ENCODE results near the gene SUCNR1. TPM values are rescaled to one million over a fixed set of nuclear protein-coding genes. Genes with fewer than 3 reads are reported as not detected.

Gene SUCNR1, protein sequence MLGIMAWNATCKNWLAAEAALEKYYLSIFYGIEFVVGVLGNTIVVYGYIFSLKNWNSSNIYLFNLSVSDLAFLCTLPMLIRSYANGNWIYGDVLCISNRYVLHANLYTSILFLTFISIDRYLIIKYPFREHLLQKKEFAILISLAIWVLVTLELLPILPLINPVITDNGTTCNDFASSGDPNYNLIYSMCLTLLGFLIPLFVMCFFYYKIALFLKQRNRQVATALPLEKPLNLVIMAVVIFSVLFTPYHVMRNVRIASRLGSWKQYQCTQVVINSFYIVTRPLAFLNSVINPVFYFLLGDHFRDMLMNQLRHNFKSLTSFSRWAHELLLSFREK
- not detected for polyA plus RNA-seq (2013, experiment 1 of 4)
- polyA plus RNA-seq (2013, experiment 2 of 4), result 0.23 TPM
- polyA plus RNA-seq (2013, experiment 3 of 4), result 0.37 TPM
- 0.45 TPM for polyA plus RNA-seq (2013, experiment 4 of 4)

DNA sequence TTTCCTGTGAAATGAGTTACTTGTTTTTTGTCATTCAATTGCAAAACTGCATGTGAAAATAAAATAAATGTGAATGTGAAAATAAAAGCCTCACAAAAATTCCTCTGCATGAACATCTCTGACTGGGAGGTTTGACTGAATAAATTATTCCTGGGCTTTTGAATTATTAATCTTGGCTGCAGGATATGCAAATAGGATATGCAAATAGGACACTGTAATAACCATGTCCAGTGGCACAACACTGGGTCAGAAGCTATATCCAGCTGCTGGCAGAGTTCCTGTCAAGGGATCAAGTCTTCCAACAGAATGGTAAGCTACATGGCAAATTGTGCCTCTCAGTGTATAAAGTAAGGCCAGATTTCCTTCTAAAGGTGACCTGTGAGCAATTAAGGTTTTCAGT is at the start of gene SUCNR1:
SUCNR1 (plus strand) TSS at position 246 of the 400 bp plus-strand sequence. CDS start 6,250 bp downstream, outside the sequence.
- no peak within 1 kb of the TSS for H3K27ac ChIP-seq (ENCODE audit: insufficient read depth, low read depth, low read length, poor library complexity, severe bottlenecking)
- H3K4me3 ChIP-seq (ENCODE audit: insufficient read depth, low read depth, low read length), result no peak within 1 kb of the TSS

DNA sequence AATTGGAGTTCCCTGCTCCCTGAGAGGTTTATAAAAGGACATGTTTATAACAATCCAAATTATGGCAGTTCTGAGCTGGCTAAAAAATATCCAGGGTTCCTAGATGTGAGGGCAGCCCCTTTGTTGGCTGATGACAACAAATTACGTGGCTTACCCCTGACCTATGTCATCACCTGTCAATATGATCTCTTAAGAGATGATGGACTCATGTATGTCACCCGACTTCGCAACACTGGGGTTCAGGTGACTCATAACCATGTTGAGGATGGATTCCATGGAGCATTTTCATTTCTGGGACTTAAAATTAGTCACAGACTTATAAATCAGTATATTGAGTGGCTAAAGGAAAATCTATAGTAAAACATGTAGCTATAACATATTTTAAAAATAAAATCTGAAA is 45.6 kb upstream of the SUCNR1 start:
- WGBS, 2 experiments, result 92 to 97% methylated on average over 3 of the region's 3 CpGs
- Histone ChIP-seq H3K27ac (ENCODE audit: insufficient read depth, low read depth, low read length, poor library complexity, severe bottlenecking) (no peak overlapping the region), H3K4me1 (ENCODE audit: control insufficient read depth, insufficient read depth, low read length) (no peaks in the 10 kb centered on the region)

More for the DNA sequence above, at the start of gene SUCNR1:
- no peaks in the 10 kb centered on the region for H3K4me1 ChIP-seq (ENCODE audit: control insufficient read depth, insufficient read depth, low read length)
- H3K9me3 ChIP-seq (ENCODE audit: control insufficient read depth, low read length), result no peaks in the 10 kb centered on the region
- H3K27me3 ChIP-seq (ENCODE audit: control insufficient read depth, insufficient read depth, low read length, poor library complexity, severe bottlenecking), result no peaks in the 10 kb centered on the region
- H3K36me3 ChIP-seq (ENCODE audit: control insufficient read depth, insufficient read depth, low read length), result no peaks in the 10 kb centered on the region

DNA sequence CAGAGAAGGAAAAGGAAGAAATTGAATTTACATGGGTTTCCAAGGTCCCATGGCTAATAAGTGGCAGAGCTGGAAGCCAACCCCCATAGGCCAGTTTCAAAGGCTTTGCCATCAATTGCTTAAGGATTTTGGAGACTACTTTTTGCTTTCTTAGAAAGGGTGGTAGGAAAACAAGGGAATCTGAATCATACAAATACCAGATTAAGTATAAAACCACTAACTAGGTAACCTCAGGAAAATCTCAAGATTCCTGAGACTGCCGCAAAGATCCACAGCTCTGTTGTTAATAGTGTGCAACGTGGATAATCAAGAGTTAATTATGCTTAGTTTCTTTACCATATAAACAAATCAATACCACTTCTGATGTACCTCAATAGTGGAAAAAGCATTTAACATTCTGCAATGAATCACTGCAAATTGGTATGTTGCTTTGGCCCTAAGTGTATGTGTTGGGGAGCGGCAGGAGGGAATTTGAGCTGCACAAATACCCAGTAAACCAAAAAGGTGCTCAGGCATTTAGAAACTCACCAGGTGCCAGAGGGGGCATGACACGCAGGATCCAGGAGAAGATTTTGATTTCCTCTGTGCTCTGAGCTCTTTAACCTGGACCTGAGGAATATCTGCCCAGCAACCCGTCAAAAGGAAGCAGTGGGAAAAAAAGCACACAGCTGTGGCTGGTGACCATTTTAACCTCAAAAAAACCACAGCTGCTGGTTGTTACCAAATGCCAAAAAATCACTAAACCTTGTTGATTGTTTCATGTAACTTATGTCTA is 37.5 kb upstream of the SUCNR1 start:
- H3K4me3 ChIP-seq (ENCODE audit: insufficient read depth, low read depth, low read length), result no peak overlapping the region
- 71 to 81% methylated on average over 3 to 5 of the region's 5 CpGs for WGBS, 2 experiments
- H3K27me3 ChIP-seq (ENCODE audit: control insufficient read depth, insufficient read depth, low read length, poor library complexity, severe bottlenecking), result no peaks in the 10 kb centered on the region
- no peaks in the 10 kb centered on the region for H3K9me3 ChIP-seq (ENCODE audit: control insufficient read depth, low read length)
- no peak overlapping the region for H3K27ac ChIP-seq (ENCODE audit: insufficient read depth, low read depth, low read length, poor library complexity, severe bottlenecking)
- no peaks in the 10 kb centered on the region for H3K36me3 ChIP-seq (ENCODE audit: control insufficient read depth, insufficient read depth, low read length)
- H3K4me1 ChIP-seq (ENCODE audit: control insufficient read depth, insufficient read depth, low read length), result peaks cover 8% of the 10 kb centered on the region

More for the DNA sequence above, 45.6 kb upstream of the SUCNR1 start:
- Histone ChIP-seq H3K36me3 (ENCODE audit: control insufficient read depth, insufficient read depth, low read length) (no peaks in the 10 kb centered on the region), H3K9me3 (ENCODE audit: control insufficient read depth, low read length) (no peaks in the 10 kb centered on the region), H3K4me3 (ENCODE audit: insufficient read depth, low read depth, low read length) (no peak overlapping the region), H3K27me3 (ENCODE audit: control insufficient read depth, insufficient read depth, low read length, poor library complexity, severe bottlenecking) (no peaks in the 10 kb centered on the region)

DNA sequence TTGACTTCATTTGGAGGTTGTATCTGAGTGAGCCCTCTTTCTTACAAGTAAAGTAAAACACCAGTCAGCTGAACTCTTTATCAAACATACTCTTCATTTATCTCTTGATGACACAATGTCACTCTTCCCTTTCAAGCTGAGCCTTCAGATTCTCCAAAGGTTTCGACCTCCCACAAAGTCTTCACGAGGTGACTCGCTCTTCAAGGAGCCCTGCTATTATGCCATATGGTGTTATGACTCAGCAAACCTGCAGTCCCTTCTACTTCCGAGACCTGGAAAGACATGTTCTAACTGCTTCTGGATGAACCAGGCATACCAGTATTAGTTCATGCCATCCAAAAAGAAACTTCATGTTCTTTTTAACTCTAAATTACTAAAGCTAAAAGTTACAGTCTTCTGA is 36.4 kb upstream of the SUCNR1 start:
- no peak overlapping the region for H3K27ac ChIP-seq (ENCODE audit: insufficient read depth, low read depth, low read length, poor library complexity, severe bottlenecking)
- WGBS, 2 experiments, result 45 to 48% methylated on average over 4 of the region's 4 CpGs

DNA sequence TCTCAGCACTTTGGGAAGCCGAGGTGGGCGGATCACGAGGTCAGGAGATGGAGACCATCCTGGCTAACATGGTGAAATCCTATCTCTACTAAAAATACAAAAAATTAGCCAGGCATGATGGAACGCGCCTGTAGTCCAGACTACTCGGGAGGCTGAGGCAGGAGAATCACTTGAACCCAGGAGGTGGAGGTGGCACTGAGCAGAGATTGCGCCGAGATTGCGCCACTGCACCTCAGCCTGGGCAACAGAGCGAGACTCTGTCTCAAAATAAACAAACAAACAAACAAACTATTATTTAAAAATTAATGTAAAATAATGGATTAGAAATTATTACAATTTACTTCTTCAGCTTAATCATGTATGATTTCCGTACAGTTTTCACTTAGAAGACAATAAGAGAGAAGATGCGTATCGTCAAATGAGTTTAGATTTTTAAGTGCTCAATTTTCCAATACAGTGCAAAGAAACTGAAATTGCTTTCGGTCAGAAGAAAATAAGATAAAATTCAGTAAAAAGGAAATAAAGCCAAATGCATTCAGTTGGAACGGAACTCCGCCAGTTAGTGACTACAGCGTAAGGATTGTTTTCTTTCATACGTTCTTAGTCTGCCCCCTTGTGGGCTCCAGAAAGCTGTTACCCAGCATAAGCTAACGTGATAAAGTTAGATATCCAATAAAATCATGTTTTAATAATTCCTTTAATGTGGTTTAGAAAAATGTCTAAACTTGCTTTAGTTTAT is 34.7 kb upstream of the SUCNR1 start:
- Histone ChIP-seq H3K27ac (ENCODE audit: insufficient read depth, low read depth, low read length, poor library complexity, severe bottlenecking) (no peak overlapping the region), H3K9me3 (ENCODE audit: control insufficient read depth, low read length) (no peaks in the 10 kb centered on the region), H3K27me3 (ENCODE audit: control insufficient read depth, insufficient read depth, low read length, poor library complexity, severe bottlenecking) (no peaks in the 10 kb centered on the region), H3K4me1 (ENCODE audit: control insufficient read depth, insufficient read depth, low read length) (peaks cover 8% of the 10 kb centered on the region), H3K4me3 (ENCODE audit: insufficient read depth, low read depth, low read length) (no peak overlapping the region), H3K36me3 (ENCODE audit: control insufficient read depth, insufficient read depth, low read length) (no peaks in the 10 kb centered on the region)
- WGBS, 2 experiments, result 62 to 64% methylated on average over 16 to 18 of the region's 19 CpGs

More for the DNA sequence above, 36.4 kb upstream of the SUCNR1 start:
- H3K36me3 ChIP-seq (ENCODE audit: control insufficient read depth, insufficient read depth, low read length), result no peaks in the 10 kb centered on the region
- H3K4me1 ChIP-seq (ENCODE audit: control insufficient read depth, insufficient read depth, low read length), result peaks cover 8% of the 10 kb centered on the region
- no peaks in the 10 kb centered on the region for H3K27me3 ChIP-seq (ENCODE audit: control insufficient read depth, insufficient read depth, low read length, poor library complexity, severe bottlenecking)
- H3K9me3 ChIP-seq (ENCODE audit: control insufficient read depth, low read length), result no peaks in the 10 kb centered on the region
- no peak overlapping the region for H3K4me3 ChIP-seq (ENCODE audit: insufficient read depth, low read depth, low read length)

DNA sequence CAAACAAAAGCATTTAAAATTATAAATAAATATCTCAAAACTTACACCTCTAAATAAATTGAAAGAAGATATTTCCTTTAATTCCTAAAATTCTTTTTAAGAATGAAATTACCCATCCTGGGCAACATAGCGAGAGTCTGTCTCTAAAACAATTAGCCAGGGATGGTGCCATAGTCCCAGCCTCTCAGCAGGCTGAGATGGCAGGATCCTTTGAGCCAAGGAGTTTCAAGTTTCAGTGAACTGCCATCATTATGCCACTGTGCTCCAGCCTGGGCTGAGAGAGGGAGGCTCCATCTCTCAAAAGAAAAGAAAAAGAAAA is 34.2 kb upstream of the SUCNR1 start:
- Histone ChIP-seq H3K27me3 (ENCODE audit: control insufficient read depth, insufficient read depth, low read length, poor library complexity, severe bottlenecking) (no peaks in the 10 kb centered on the region), H3K36me3 (ENCODE audit: control insufficient read depth, insufficient read depth, low read length) (no peaks in the 10 kb centered on the region), H3K9me3 (ENCODE audit: control insufficient read depth, low read length) (no peaks in the 10 kb centered on the region), H3K27ac (ENCODE audit: insufficient read depth, low read depth, low read length, poor library complexity, severe bottlenecking) (no peak overlapping the region), H3K4me1 (ENCODE audit: control insufficient read depth, insufficient read depth, low read length) (peaks cover 8% of the 10 kb centered on the region), H3K4me3 (ENCODE audit: insufficient read depth, low read depth, low read length) (no peak overlapping the region)
- WGBS, 2 experiments, result 57 to 81% methylated on average over 1 of the region's 1 CpG

DNA sequence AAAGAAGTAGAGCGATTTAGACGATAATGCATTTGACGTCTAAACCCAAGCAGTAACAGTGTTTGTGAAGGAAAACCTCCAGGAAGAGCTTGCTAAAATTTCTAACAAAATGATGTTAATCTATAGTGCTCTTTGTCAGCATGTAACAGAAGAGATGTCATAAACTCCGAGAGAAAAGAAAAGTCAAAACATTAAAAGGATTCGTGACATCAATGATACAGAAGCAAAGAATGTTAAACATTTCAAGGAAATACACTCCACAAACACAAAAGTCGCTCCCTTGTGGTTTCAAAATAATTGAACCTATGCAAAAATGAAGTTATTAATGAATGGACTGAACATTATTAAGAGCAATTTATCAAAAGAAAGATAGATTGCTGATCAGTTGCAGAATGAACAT is 31.6 kb upstream of the SUCNR1 start:
- Histone ChIP-seq H3K27ac (ENCODE audit: insufficient read depth, low read depth, low read length, poor library complexity, severe bottlenecking) (no peak overlapping the region), H3K4me1 (ENCODE audit: control insufficient read depth, insufficient read depth, low read length) (peaks cover 5% of the 10 kb centered on the region), H3K36me3 (ENCODE audit: control insufficient read depth, insufficient read depth, low read length) (no peaks in the 10 kb centered on the region), H3K4me3 (ENCODE audit: insufficient read depth, low read depth, low read length) (no peak overlapping the region), H3K27me3 (ENCODE audit: control insufficient read depth, insufficient read depth, low read length, poor library complexity, severe bottlenecking) (no peaks in the 10 kb centered on the region), H3K9me3 (ENCODE audit: control insufficient read depth, low read length) (no peaks in the 10 kb centered on the region)
- 92 to 96% methylated on average over 4 to 6 of the region's 6 CpGs for WGBS, 2 experiments

DNA sequence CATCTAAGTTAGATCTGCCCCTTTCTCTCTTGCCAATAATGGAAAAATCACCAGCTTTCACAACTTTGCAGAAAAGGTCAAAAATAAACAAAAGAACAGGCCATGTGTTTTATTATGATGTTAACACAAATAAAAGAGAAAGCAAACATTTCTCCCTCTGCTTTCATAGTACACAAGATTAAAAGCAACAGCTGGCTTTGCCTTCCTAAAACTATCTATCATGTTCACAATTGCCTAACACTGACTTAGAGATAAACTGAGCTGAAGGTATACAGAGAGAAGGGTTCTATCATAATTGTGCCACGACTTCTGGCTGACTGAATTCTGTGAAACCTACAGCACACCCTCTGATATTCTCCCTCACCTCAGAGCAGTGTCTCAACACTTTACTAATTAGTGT is 30.2 kb upstream of the SUCNR1 start:
- H3K9me3 ChIP-seq (ENCODE audit: control insufficient read depth, low read length), result no peaks in the 10 kb centered on the region
- H3K27ac ChIP-seq (ENCODE audit: insufficient read depth, low read depth, low read length, poor library complexity, severe bottlenecking), result no peak overlapping the region
- H3K36me3 ChIP-seq (ENCODE audit: control insufficient read depth, insufficient read depth, low read length), result no peaks in the 10 kb centered on the region
- H3K27me3 ChIP-seq (ENCODE audit: control insufficient read depth, insufficient read depth, low read length, poor library complexity, severe bottlenecking), result no peaks in the 10 kb centered on the region
- no peak overlapping the region for H3K4me3 ChIP-seq (ENCODE audit: insufficient read depth, low read depth, low read length)
- WGBS, 2 experiments, result 63 to 82% methylated on average over 1 of the region's 1 CpG
- no peaks in the 10 kb centered on the region for H3K4me1 ChIP-seq (ENCODE audit: control insufficient read depth, insufficient read depth, low read length)

DNA sequence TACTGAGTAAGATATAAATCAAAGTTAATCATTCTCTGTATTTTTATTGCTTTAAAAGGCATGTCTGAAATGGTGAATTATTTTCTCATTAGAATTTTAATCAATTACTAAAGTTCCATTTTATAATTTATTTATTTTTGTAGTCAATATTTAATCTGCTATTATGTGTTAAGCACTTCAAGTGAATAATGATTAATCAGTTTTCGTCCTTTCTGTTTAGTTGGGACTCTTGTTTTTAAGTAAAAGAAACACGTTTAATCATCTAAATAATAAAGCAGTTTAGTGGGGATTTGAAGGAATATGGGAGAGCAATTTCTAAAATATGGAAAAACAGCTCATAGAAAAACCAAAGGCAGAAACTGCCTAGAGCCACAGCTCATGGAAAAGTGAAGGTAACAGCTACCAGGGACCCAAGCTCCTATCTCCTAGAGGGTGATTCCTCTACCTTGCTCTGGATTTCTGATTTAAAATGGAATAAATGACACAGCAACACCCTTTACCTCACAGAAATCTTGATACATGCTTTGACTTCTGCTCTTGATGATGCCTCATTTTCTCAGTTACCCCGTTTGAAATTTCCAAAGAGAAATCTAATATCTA is 28.0 kb upstream of the SUCNR1 start:
- no peaks in the 10 kb centered on the region for H3K36me3 ChIP-seq (ENCODE audit: control insufficient read depth, insufficient read depth, low read length)
- no peaks in the 10 kb centered on the region for H3K27me3 ChIP-seq (ENCODE audit: control insufficient read depth, insufficient read depth, low read length, poor library complexity, severe bottlenecking)
- H3K4me3 ChIP-seq (ENCODE audit: insufficient read depth, low read depth, low read length), result no peak overlapping the region
- WGBS, 2 experiments, result 94 to 96% methylated on average over 1 to 3 of the region's 3 CpGs
- no peaks in the 10 kb centered on the region for H3K9me3 ChIP-seq (ENCODE audit: control insufficient read depth, low read length)
- no peak overlapping the region for H3K27ac ChIP-seq (ENCODE audit: insufficient read depth, low read depth, low read length, poor library complexity, severe bottlenecking)
- H3K4me1 ChIP-seq (ENCODE audit: control insufficient read depth, insufficient read depth, low read length), result no peaks in the 10 kb centered on the region

Data from ectodermal cell (in vitro differentiated cells).